Measurements from ENCODE around the gene DACT1. TPM values are rescaled to one million over a fixed set of nuclear protein-coding genes. Genes with fewer than 3 reads are reported as not detected.

Gene DACT1
- total RNA-seq, 1 donor = 4.5 TPM

DNA sequence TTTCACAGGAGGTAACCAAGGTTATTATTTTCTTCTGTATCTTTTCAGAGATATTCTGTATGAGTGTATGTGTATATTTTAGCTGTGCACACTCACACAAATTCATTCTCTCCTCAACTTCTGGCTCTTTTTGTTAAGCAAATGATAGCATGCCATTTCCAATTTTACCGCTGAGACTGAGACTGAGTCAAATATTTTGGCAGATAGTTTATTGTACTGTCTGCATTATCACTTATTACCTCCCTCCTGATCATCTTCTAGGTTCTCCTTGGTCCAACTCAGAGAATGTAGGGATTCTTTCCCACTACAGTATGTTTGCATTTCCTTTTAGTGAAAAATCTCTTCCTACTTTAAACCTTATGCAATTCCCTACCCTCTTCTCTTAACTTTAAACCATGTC is 33.3 kb downstream of the DACT1 start:
- Histone ChIP-seq H3K4me3 (ENCODE audit: low read length) (no peak overlapping the region), H3K4me1 (ENCODE audit: insufficient read depth, low read length) (no peaks in the 10 kb centered on the region), H3K27me3 (ENCODE audit: insufficient read depth, low read length) (no peaks in the 10 kb centered on the region)

DNA sequence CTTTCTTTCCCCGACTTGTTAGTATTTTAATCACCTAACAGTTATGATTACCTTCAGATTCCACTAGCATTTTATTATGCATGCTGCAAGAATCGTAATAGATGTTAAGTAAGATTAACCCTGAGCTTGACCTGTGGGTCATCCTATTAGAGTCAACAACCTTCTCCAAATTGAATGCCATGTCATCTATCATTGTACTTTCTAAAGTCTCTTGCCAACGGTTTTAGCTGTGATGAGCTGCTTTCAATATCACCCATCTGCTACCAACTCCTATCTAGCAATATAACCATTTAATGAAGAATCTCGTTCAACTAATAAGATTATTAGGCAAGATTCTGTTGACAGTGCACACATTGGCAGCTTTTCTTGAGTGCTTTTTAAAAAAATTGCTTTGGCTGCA is 33.7 kb downstream of the DACT1 start:
- H3K4me3 ChIP-seq (ENCODE audit: low read length) = no peak overlapping the region

More for the DNA sequence above, 33.3 kb downstream of the DACT1 start:
- no peaks in the 10 kb centered on the region for H3K9me3 ChIP-seq (ENCODE audit: low read depth, low read length)

DNA sequence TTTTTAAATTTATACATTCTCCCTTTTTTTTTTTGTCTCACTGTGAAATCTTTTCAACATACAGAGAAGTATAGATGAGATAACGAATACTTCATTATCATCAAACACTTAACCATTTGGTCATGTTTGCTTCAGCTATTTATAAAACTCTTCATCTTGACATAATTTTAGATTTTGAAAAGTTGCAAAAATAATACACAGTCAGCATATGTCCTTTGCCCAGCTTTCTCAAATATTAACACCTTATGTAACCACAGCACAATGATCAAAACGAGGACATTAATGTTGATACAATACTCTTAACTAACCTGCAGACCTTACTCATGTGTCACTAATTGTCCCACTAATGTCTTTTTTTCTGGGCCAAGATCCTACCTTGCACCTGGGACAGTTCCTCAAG is 36.0 kb downstream of the DACT1 start:
- Histone ChIP-seq H3K4me1 (ENCODE audit: insufficient read depth, low read length) (no peaks in the 10 kb centered on the region), H3K9me3 (ENCODE audit: low read depth, low read length) (no peaks in the 10 kb centered on the region), H3K4me3 (ENCODE audit: low read length) (no peak overlapping the region), H3K27me3 (ENCODE audit: insufficient read depth, low read length) (no peaks in the 10 kb centered on the region)

More for the DNA sequence above, 33.7 kb downstream of the DACT1 start:
- Histone ChIP-seq H3K4me1 (ENCODE audit: insufficient read depth, low read length) (no peaks in the 10 kb centered on the region), H3K27me3 (ENCODE audit: insufficient read depth, low read length) (no peaks in the 10 kb centered on the region), H3K9me3 (ENCODE audit: low read depth, low read length) (no peaks in the 10 kb centered on the region)

DNA sequence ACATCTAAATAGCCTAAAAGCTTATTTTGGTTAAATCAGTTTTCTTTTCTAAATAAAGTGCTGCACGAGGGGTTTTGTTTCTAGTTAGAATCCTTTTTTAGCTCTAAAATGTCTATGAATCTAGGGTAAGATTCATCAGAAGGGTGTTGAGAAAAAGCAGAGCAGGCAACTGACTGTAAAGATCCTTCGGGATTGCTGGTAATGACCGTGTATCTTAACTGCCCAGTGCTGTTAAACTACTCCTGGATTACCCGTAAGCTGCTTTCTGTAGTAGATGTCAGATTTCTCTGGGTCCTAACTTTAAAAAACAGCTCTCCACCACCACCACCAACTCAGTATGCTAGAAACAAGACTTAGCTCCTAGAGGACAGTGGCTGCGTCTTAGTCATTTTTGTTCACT is 39.2 kb downstream of the DACT1 start:
- no peaks in the 10 kb centered on the region for H3K4me1 ChIP-seq (ENCODE audit: insufficient read depth, low read length)
- no peaks in the 10 kb centered on the region for H3K9me3 ChIP-seq (ENCODE audit: low read depth, low read length)
- H3K27me3 ChIP-seq (ENCODE audit: insufficient read depth, low read length) = no peaks in the 10 kb centered on the region
- no peak overlapping the region for H3K4me3 ChIP-seq (ENCODE audit: low read length)

DNA sequence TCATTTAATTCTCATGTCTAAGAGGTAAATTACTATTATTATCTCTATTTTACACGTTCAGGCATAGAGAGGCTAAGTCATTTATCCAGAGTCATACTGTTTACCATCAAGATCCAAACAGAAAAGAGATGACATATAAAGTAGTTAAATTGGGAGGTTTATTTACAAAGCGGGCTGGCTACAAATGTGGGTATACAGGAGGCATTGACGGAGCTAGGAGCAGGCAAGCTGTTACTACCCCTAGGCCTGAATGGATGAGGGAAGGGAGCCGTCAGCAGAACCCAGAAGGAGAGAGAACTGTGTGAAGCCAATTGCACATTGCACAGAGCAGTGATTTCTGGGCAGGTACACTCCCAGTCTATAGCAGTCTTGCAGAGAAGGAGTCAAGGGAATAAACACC is 39.8 kb downstream of the DACT1 start:
- no peaks in the 10 kb centered on the region for H3K9me3 ChIP-seq (ENCODE audit: low read depth, low read length)
- no peaks in the 10 kb centered on the region for H3K4me1 ChIP-seq (ENCODE audit: insufficient read depth, low read length)

DNA sequence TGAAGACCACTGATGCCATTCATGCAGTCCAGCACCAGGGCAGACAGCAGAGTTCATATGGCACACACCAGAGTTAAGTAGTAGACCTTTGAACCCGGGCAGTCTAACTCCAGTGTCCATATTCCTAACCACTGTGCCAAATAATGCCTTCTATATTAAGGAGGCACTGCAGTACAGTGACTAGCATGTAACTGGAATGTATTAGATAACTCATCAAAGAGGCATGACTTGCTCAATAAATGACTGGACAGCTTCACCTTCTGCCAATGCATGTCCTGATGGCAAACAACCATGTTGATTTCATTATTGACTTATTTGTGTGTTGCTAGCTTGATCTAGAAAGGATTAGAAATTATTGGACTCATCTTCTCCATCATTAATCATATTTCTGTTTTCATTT is 40.2 kb downstream of the DACT1 start:
- H3K9me3 ChIP-seq (ENCODE audit: low read depth, low read length) = no peaks in the 10 kb centered on the region

More for the DNA sequence above, 39.8 kb downstream of the DACT1 start:
- H3K4me3 ChIP-seq (ENCODE audit: low read length) = no peak overlapping the region
- no peaks in the 10 kb centered on the region for H3K27me3 ChIP-seq (ENCODE audit: insufficient read depth, low read length)

DNA sequence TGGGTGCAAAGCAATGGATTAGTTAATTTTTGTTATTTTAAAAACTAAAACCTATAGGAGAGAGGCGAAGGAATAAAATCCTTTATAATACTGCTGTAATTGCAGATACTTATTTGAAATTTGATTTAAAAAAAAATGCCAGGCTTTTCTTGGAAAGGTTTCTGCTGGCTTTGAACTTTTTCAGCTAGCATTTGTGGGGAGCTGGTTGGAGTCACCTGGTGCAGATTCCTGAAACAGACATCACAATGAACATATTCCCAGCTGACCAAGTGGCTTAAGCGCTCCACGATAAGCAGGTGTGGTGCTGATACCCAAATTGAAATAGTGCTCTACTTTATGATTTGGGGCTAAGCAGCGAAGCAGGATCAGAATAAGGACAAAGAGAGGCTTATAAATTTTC is 42.9 kb downstream of the DACT1 start:
- no peaks in the 10 kb centered on the region for H3K27me3 ChIP-seq (ENCODE audit: insufficient read depth, low read length)
- H3K4me3 ChIP-seq (ENCODE audit: low read length) = no peak overlapping the region
- no peaks in the 10 kb centered on the region for H3K9me3 ChIP-seq (ENCODE audit: low read depth, low read length)
- H3K4me1 ChIP-seq (ENCODE audit: insufficient read depth, low read length) = no peaks in the 10 kb centered on the region

More for the DNA sequence above, 40.2 kb downstream of the DACT1 start:
- H3K4me3 ChIP-seq (ENCODE audit: low read length) = no peak overlapping the region
- no peaks in the 10 kb centered on the region for H3K27me3 ChIP-seq (ENCODE audit: insufficient read depth, low read length)
- no peaks in the 10 kb centered on the region for H3K4me1 ChIP-seq (ENCODE audit: insufficient read depth, low read length)

DNA sequence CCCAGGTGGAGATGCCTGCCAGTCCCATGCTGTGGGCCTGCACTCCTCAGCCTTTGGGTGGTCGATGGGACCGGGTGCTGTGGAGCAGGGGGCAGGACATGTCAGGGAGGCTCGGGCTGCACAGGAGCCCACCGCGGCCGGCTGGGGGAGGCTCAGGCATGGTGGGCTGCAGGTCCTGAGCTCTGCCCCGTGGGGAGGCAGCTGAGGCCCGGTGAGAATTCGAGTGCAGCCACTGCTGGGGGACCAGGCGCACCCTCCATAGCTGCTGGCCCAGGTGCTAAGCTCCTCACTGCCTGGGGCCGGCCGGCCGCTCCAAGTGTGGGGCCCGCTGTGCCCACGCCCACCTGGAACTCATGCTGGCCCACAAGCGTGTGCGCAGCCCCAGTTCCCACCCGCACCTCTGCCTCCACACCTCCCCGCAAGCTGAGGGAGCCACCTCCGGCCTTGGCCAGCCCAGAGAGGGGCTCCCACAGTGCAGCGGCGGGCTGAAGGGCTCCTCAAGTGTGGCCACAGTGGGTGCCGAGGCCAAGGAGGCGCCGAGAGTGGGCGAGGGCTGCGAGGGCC is 49.6 kb downstream of the DACT1 start:
- no peaks in the 10 kb centered on the region for H3K27me3 ChIP-seq (ENCODE audit: insufficient read depth, low read length)
- no peaks in the 10 kb centered on the region for H3K4me1 ChIP-seq (ENCODE audit: insufficient read depth, low read length)

DNA sequence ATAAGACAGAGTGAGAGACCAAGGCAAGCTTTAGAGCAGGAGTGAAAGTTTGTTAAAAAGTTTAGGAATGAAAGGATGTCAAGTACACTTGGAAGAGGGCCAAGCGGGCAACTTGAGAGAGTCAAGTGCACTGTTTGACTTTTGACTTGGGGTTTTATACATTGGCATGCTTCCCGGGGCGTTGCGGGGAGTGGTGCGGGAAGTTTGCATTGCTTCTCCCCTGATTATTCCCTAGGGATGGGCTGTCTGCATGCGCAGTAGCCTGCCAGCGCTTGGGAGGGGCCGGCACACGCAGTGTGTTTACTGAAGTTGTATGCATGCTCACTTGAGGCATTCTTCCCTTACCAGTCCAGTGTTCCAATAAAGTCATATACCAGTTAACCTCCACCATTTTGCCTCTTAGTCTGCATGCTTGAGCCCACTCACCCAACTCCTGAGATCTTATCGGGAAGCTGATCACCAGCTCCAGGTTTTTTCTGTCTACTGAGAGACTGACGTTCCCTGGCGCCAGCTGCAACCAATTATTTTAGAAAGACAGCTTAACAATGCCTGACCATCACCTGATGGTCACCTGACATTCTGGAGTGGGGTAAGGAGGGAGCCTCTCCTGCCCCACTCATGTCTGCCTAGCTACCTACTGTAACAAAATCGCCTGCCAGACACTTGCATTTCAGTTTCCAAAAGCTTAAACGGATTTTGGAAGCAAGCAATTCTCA is 53.2 kb downstream of the DACT1 start:
- Histone ChIP-seq H3K27me3 (ENCODE audit: insufficient read depth, low read length) (no peaks in the 10 kb centered on the region), H3K4me1 (ENCODE audit: insufficient read depth, low read length) (no peaks in the 10 kb centered on the region), H3K9me3 (ENCODE audit: low read depth, low read length) (no peaks in the 10 kb centered on the region), H3K4me3 (ENCODE audit: low read length) (no peak overlapping the region)

More for the DNA sequence above, 49.6 kb downstream of the DACT1 start:
- no peak overlapping the region for H3K4me3 ChIP-seq (ENCODE audit: low read length)
- H3K9me3 ChIP-seq (ENCODE audit: low read depth, low read length) = no peaks in the 10 kb centered on the region

DNA sequence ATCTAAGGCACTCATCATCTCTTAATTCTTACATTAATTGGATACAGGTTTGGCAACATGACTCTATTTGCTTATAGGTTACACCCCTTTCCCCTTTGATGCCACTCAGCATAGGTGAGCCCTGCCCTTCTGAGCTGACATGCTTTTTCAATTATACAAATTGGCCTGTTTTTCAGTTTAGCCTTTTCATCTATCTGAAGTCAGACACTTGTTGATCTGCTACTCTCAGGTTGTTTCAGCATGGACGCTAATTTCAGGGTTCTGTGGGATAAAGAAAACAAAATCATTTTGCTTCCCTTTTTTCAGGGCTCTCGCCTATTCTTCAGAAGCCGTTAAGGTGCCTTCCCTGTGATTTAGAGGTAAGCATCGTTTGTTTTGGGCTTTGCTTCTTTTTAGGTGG is 55.3 kb downstream of the DACT1 start:
- Histone ChIP-seq H3K4me3 (ENCODE audit: low read length) (no peak overlapping the region), H3K9me3 (ENCODE audit: low read depth, low read length) (no peaks in the 10 kb centered on the region), H3K27me3 (ENCODE audit: insufficient read depth, low read length) (no peaks in the 10 kb centered on the region), H3K4me1 (ENCODE audit: insufficient read depth, low read length) (no peaks in the 10 kb centered on the region)

DNA sequence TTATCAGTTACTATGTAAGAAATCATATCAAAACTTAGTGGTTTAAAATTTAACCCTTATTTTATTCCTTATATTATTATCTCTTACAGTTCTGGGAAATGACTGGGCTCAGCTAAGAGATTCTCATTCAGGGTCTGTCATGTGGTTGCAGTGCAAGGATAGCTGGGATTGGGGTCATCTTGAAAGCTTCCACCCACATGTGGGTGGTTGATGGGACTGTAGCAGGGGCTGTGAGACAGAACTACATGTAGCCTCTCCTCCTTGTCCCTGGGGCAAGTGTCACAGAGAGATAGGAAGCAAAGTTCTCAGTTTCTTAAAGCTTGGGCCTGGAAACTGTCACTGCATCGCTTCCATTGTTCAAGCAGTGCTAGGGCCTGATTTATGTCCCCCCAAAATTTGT is 57.8 kb downstream of the DACT1 start:
- H3K4me1 ChIP-seq (ENCODE audit: insufficient read depth, low read length) = no peaks in the 10 kb centered on the region
- no peaks in the 10 kb centered on the region for H3K27me3 ChIP-seq (ENCODE audit: insufficient read depth, low read length)
- H3K9me3 ChIP-seq (ENCODE audit: low read depth, low read length) = no peaks in the 10 kb centered on the region
- H3K4me3 ChIP-seq (ENCODE audit: low read length) = no peak overlapping the region

DNA sequence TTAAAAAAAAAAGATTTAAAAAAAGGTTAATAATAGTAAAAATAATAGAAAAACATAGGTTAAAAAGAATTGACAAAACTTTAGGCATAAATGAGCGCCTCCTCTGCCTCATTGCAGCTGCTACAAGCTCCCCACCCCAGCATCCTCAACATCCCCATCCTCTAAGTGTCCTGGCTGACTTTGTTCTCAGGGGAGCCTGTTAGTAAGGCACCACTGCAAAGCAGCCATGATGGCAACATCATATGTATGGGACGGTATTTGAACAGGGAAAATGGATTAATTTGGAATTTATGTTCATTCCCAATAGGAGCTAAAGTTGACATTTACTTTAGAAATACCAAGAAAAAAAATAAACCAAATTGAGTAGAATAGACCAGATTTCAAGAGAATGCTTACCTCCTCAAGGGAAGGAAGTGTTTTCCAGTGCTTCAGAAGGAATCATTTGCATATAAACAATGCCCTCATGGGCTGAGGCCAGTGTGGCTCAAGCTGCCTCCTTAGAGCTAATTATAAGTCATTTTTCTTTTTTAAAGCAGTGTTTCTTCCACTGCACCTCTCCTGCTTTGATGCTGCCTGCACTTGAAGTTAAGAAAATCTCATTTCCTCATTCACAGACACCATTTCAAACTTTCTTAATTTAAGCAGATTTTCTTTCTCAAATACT is 59.6 kb downstream of the DACT1 start:
- Histone ChIP-seq H3K4me1 (ENCODE audit: insufficient read depth, low read length) (no peaks in the 10 kb centered on the region), H3K9me3 (ENCODE audit: low read depth, low read length) (no peaks in the 10 kb centered on the region), H3K4me3 (ENCODE audit: low read length) (no peak overlapping the region), H3K27me3 (ENCODE audit: insufficient read depth, low read length) (no peaks in the 10 kb centered on the region)

Other genes starting within 250 kb of the DACT1 start
- gene TOMM20L, start 242.0 kb upstream of the DACT1 start, total RNA-seq = 1.9 TPM
- 25.7 TPM for gene TIMM9, start 210.4 kb upstream of the DACT1 start, total RNA-seq
- 18.4 TPM for gene KIAA0586, start 210.2 kb upstream of the DACT1 start, total RNA-seq